Upper lobe of right lung (tissue), 1 donor: Measurements from ENCODE around the gene CAPZB. TPM values are rescaled to one million over a fixed set of nuclear protein-coding genes. Genes with fewer than 3 reads are reported as not detected.
A peak's percentile ranks its signal among the peaks of the same experiment; 100 is the strongest.

ENCODE experiments used
- ATAC-seq: fragments of 200-7000 bp; cut with Tn5 transposase; one replicate; pipeline ENCODE4 v1.9.1; 2020; ENCODE audit warnings: mild to moderate bottlenecking, moderate library complexity
- DNase-seq: peaks from one replicate; pipeline ENCODE4 v3.0.0-alpha.2; 2020
- H3K27ac ChIP-seq: fragments of 200-600 bp; one replicate; pipeline ENCODE4 v1.8.0; 2022
- H3K27me3 ChIP-seq: fragments of 200-600 bp; one replicate; pipeline ENCODE4 v1.8.0; 2022; ENCODE audit warnings: mild to moderate bottlenecking
- H3K36me3 ChIP-seq: fragments of 200-600 bp; one replicate; pipeline ENCODE4 v1.8.0; 2022
- H3K4me1 ChIP-seq: fragments of 200-600 bp; one replicate; pipeline ENCODE4 v1.8.0; 2022
- H3K4me3 ChIP-seq: fragments of 200-600 bp; one replicate; pipeline ENCODE4 v1.8.0; 2022; ENCODE audit warnings: mild to moderate bottlenecking
- H3K9me3 ChIP-seq: fragments of 200-600 bp; one replicate; pipeline ENCODE4 v1.8.0; 2022
- intact Hi-C: fragments of 100-400 bp; cut with DNase I; formaldehyde crosslinking; loops from one replicate; pipeline ENCODE4 v1.11.0; 2022
- total RNA-seq: library from RNA; stranded (reverse); fragmentation: NEBNext Ultra II Directional; extraction: Animal tissue kit (Norgen Biotek cat#: 25700); gene quantifications from one replicate; pipeline ENCODE4 v1.2.1, GENCODE V29; 2021
- TF ChIP-seq, protein P1 (sequence below): fragments of 200-600 bp; IDR thresholded peaks from one replicate; pipeline ENCODE4 v1.8.0; 2022; ENCODE audit warnings: antibody characterized with exemption
- donor health status: DM: no; HTN: yes; CAD: no; lungs with severe emphysema.

Gene CAPZB
- total RNA-seq, 1 donor from 2014 or later, result 237 TPM

DNA sequence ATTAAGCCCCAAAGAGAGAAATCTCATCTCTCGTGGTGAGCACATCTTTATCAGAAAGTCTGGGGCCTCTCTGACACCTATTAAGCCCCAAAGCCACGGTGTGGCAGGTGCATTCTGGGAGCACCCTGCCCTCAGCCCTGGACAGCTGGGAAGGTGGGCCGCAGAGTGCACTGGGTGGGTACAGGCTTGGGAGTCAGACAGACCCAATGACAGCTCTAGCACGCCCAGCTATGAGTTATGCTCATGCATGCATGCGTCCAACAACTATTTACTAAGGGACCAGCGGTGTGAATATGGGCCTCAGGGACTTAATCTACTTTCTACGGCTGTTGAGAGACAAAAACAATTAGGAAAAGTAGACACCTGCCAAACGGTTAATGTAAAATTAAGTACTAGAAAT, 126.6 kb downstream of the CAPZB start:
- Histone ChIP-seq H3K4me1 (peaks cover 27% of the 10 kb centered on the region), H3K9me3 (no peaks in the 10 kb centered on the region), H3K27me3 (no peaks in the 10 kb centered on the region), H3K27ac (no peak overlapping the region), H3K36me3 (peaks cover 36% of the 10 kb centered on the region), H3K4me3 (no peak overlapping the region)
- TF ChIP-seq, protein P1, sequence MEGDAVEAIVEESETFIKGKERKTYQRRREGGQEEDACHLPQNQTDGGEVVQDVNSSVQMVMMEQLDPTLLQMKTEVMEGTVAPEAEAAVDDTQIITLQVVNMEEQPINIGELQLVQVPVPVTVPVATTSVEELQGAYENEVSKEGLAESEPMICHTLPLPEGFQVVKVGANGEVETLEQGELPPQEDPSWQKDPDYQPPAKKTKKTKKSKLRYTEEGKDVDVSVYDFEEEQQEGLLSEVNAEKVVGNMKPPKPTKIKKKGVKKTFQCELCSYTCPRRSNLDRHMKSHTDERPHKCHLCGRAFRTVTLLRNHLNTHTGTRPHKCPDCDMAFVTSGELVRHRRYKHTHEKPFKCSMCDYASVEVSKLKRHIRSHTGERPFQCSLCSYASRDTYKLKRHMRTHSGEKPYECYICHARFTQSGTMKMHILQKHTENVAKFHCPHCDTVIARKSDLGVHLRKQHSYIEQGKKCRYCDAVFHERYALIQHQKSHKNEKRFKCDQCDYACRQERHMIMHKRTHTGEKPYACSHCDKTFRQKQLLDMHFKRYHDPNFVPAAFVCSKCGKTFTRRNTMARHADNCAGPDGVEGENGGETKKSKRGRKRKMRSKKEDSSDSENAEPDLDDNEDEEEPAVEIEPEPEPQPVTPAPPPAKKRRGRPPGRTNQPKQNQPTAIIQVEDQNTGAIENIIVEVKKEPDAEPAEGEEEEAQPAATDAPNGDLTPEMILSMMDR, result no peak
- no peak for DNase-seq
- no peak for ATAC-seq
- intact Hi-C loops, result no loop called here

DNA sequence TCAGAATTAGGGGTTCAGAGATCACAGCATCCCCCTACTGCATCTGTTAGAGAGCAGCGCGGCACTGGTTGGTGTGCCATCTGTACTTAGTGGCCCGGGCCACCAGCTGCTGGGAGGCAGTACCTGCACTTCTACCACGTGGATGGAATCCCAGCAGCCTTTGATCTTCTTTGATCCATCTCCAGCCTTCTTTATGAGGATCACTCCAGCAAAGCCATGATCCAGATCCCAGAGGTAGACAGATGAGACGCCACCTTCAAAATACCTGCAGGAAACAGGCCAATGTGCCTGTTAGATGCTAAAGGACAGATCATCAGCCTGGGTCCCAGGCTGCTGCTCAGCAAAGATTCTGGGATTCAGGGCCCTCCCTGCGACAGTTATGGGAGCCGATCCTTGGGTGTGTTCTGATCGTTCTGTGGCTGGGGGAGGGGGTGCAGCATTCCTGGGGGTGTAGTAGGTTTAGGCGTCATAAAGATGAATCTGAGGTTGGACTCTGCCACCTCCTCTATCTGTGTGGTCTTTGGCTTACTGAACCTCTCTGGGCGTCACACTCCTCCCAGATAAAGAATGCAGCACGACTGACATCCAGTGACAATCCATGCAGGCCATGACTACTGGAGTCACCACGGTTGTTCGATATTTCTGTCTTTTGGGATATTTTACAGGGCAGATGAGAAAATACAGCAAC, 127.9 kb downstream of the CAPZB start:
- Histone ChIP-seq H3K27me3 (no peaks in the 10 kb centered on the region), H3K27ac (no peak overlapping the region), H3K4me3 (no peak overlapping the region), H3K9me3 (no peaks in the 10 kb centered on the region), H3K4me1 (peaks cover 27% of the 10 kb centered on the region), H3K36me3 (peaks cover 47% of the 10 kb centered on the region)
- TF ChIP-seq, protein P1, result no peak
- ATAC-seq (no peak), DNase-seq (no peak)
- intact Hi-C loops, result no loop called here

DNA sequence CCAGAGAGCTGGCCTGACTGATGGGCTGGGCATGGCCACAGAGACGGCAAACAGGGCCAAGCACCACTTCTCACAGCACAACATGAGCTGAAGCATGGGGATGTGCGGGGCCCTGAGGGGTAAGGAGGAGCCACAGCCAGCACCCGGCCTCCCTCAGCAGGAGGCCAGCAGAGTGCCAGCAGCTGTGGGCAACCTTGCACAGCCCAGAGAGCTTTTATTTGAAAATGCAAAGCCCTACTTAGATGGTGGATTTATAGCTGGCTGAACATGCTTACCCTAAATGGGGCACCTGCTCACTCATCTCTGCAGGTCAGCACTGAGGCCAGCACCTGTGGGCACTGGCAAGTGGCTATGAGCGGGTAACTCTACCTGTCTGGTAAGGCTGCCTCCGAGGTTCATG, 129.1 kb downstream of the CAPZB start:
- Histone ChIP-seq H3K27ac (no peak overlapping the region), H3K9me3 (no peaks in the 10 kb centered on the region), H3K4me3 (no peak overlapping the region), H3K36me3 (peaks cover 56% of the 10 kb centered on the region), H3K4me1 (peaks cover 17% of the 10 kb centered on the region), H3K27me3 (no peaks in the 10 kb centered on the region)
- intact Hi-C loops, result no loop called here
- TF ChIP-seq, protein P1, result no peak
- DNase-seq (no peak), ATAC-seq (peak; percentile 47)

DNA sequence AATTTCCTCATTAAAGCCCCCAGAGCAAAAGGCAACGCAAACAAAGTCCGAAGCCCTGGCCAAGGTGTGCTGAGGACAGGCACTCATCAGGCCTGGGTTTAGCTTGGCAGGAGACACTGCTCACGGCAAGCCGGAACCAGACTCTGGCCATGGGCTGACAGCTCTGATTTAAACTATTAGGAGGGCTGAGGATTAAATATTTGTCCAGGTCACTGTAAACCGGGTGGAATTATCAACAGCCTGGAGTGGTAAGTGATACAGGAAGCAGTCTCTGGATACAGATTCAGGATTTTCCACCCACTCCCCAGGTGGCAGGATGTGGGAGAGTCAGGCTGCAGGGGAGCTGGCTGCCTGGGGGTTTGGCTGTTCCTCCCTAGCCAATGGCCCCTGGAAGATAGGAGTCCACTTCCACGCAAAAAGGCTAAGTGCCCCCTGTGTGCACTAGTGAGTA, 130.8 kb downstream of the CAPZB start:
- TF ChIP-seq, protein P1, result no peak
- H3K27me3 ChIP-seq, result no peaks in the 10 kb centered on the region
- intact Hi-C loops, result no loop called here
- DNase-seq, result no peak
- peaks cover 3% of the 10 kb centered on the region for H3K4me1 ChIP-seq
- no peak overlapping the region for H3K27ac ChIP-seq
- no peak for ATAC-seq
- H3K4me3 ChIP-seq, result no peak overlapping the region
- peaks cover 71% of the 10 kb centered on the region for H3K36me3 ChIP-seq
- H3K9me3 ChIP-seq, result no peaks in the 10 kb centered on the region

DNA sequence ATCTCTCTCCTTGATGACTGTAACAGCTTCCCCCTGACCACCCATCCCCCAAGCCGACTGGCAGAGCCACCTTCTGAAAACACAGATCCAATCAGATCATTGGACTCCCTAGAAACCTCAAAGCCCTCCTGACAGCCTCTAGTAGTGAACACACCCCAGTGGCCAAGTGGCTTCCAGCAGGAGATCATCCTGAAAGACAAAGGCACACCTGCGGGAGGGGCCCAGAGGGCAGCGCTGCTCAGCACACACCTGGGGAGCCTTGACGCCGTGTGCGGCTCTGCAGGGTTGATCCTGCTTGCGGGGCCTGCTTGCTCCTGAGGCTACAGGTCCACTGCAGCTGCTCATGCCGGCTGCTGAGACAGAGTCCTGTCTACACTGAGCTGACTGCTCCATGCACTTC, 131.7 kb downstream of the CAPZB start:
- H3K36me3 ChIP-seq, result peaks cover 77% of the 10 kb centered on the region
- H3K9me3 ChIP-seq, result no peaks in the 10 kb centered on the region
- H3K27me3 ChIP-seq, result no peaks in the 10 kb centered on the region
- H3K27ac ChIP-seq, result no peak overlapping the region
- H3K4me3 ChIP-seq, result no peak overlapping the region
- DNase-seq, result no peak
- no peak for ATAC-seq
- intact Hi-C loops, result no loop called here
- TF ChIP-seq, protein P1, result no peak
- no peaks in the 10 kb centered on the region for H3K4me1 ChIP-seq
